ENCODE results near the gene HLA-B. TPM values are rescaled to one million over a fixed set of nuclear protein-coding genes. Genes with fewer than 3 reads are reported as not detected.
A peak's percentile ranks its signal among the peaks of the same experiment; 100 is the strongest.

HLA-B gene
- total and polyA plus RNA-seq, 2 of the 8 experiments (the other 6 are each of a cell fraction or from before 2014, with no cell fraction given): 154 to 233 TPM

DNA sequence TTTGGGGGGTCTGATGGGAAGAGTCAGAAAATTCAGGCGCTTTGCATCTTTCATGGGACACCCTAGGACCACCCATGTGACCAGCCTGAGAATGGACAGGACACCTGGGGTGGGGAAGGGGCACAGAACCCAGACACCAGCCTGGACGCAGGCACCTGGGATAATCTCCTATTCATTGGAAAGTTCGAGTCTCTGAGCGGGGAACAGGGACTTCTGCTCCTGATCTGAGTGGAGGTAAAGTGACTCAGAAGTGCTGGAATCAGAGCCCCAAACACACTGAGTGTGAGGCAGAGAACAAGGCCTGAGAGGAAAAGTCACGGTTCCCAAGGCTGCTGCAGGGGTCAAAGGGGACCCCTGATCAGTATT, 1.4 kb downstream of the HLA-B start:
- CTCF ChIA-PET (ENCODE audit: partially characterized antibody): interaction anchor here (0.7 kb wide), 1 partner anchor 11 kb away, joined by 4 read pairs; no protein-coding TSS in a partner anchor
- H3K4me3 ChIP-seq (ENCODE audit: extremely low read depth in 1 of 4, insufficient read depth in 2 of 4, low read depth in 3 of 4, low read length in 4 of 4): peak overlapping the region in 2 of 4 experiments; percentile 43 to 77; a peak in 4 of 8 replicates
- H2BK20ac ChIP-seq (ENCODE audit: low read length): no peak overlapping the region

More for the DNA sequence above, 1.4 kb downstream of the HLA-B start:
- Histone ChIP-seq H3K27me3 (replicated peaks in 1 of 4; ENCODE audit: control insufficient read depth in 3 of 4, extremely low read depth in 1 of 4, insufficient read depth in 3 of 4, low read length in 3 of 4) (peaks cover 3 to 25% (median 15%) of the 10 kb centered on the region in 4 experiments), H4K20me1 (replicated peaks in 1 of 2; ENCODE audit: control insufficient read depth in 1 of 2, insufficient read depth in 2 of 2, low read length in 2 of 2) (peaks cover 0 to 2% of the 10 kb centered on the region in 2 experiments), H3K9ac (replicated peaks in 1 of 4; ENCODE audit: extremely low read depth in 1 of 4, low read depth in 3 of 4, low read length in 3 of 4) (no peak overlapping the region), H4K5ac (ENCODE audit: insufficient read length, low read depth, low read length) (no peak overlapping the region), H3K23ac (ENCODE audit: insufficient read length) (no peak overlapping the region), H3K4me1 (replicated peaks in 1 of 4; ENCODE audit: control insufficient read depth in 3 of 4, insufficient read depth in 4 of 4, low read length in 3 of 4) (no peaks in the 10 kb centered on the region), H3K36me3 (ENCODE audit: control insufficient read depth in 2 of 4, insufficient read depth in 4 of 4, low read length in 3 of 4) (peaks cover 0 to 10% (median 0%) of the 10 kb centered on the region in 4 experiments; a peak in 3 of 8 replicates), H3K27ac (ENCODE audit: low read depth, low read length) (no peak overlapping the region), H2AFZ (ENCODE audit: low read length) (no peak overlapping the region), H4K8ac (ENCODE audit: extremely low read depth, insufficient read depth, low read length) (no peak overlapping the region), H3K56ac (replicated peaks; ENCODE audit: insufficient read length, low read depth, low read length) (no peak overlapping the region), H3K9me3 (ENCODE audit: insufficient read depth in 2 of 2, low read depth in 1 of 2, low read length in 1 of 2) (no peaks in the 10 kb centered on the region), H3K4ac (replicated peaks; ENCODE audit: insufficient read length, low read depth, low read length) (no peak overlapping the region), H2AK5ac (ENCODE audit: low read depth, low read length) (no peak overlapping the region), H2BK12ac (ENCODE audit: low read depth, low read length) (no peak overlapping the region), H3K23me2 (ENCODE audit: low read depth, low read length) (peaks cover 4% of the 10 kb centered on the region; the same call in 1 of the 2 replicates), H3K79me1 (ENCODE audit: low read depth, low read length) (no peaks in the 10 kb centered on the region), H3K4me2 (ENCODE audit: insufficient read depth in 1 of 2, low read depth in 2 of 2, low read length in 2 of 2) (peak overlapping the region; percentile 69 to 90; a peak in 1 of 4 replicates), H2BK120ac (replicated peaks; ENCODE audit: low read depth, low read length) (no peak overlapping the region), H3K79me2 (ENCODE audit: control insufficient read depth in 1 of 2, insufficient read depth in 2 of 2, low read length in 2 of 2) (no peaks in the 10 kb centered on the region), H3K14ac (ENCODE audit: insufficient read length) (no peak overlapping the region), H2BK5ac (ENCODE audit: low read depth, low read length) (no peak overlapping the region), H3K18ac (ENCODE audit: extremely low read depth, low read length) (no peak overlapping the region), H4K91ac (replicated peaks; ENCODE audit: insufficient read length, low read length) (no peak overlapping the region), H2BK15ac (ENCODE audit: low read length) (no peak overlapping the region)
- no peak for FAIRE-seq
- no peak for TF ChIP-seq ATF3 (IDR thresholded peaks at IDR 0.05; ENCODE audit: insufficient read depth, low read depth, low read length)
- TF ChIP-seq POLR2A (IDR thresholded peaks at IDR 0.05; ENCODE audit: control extremely low read depth in 1 of 2, low read depth in 2 of 2, low read length in 2 of 2): no peak
- no peak for TF ChIP-seq RXRA (IDR thresholded peaks at IDR 0.05; ENCODE audit: insufficient read depth, low read depth, low read length)
- no peak for TF ChIP-seq SUZ12 (IDR thresholded peaks at IDR 0.05; ENCODE audit: low read length)
- no peak for TF ChIP-seq SP2 (IDR thresholded peaks at IDR 0.05; ENCODE audit: low read length)
- TF ChIP-seq RNF2 (IDR thresholded peaks at IDR 0.05; ENCODE audit: borderline replicate concordance, low read depth, low read length, missing control alignments, poor library complexity, severe bottlenecking): no peak
- TF ChIP-seq CHD1 (IDR thresholded peaks at IDR 0.05; ENCODE audit: low read depth, low read length): no peak
- TF ChIP-seq HDAC6 (IDR thresholded peaks at IDR 0.05; ENCODE audit: low read depth, low read length): no peak
- WGBS, 2 experiments (ENCODE audit: extremely low coverage in 1 of 2, insufficient coverage in 1 of 2, insufficient read length in 1 of 2, insufficient replicate concordance in 2 of 2, low coverage in 1 of 2, low lambda C conversion rate in 2 of 2, missing lambda C conversion rate in 1 of 2): 77% methylated on average over 5 of the region's 5 CpGs; no CpG with 5 or more reads in 1 of the 2 experiments
- POLR2A ChIA-PET (ENCODE audit: partially characterized antibody): no interaction called here
- DNase-seq (ENCODE audit: low read depth in 1 of 2, low spot score in 2 of 2): no peak
